NOMO-1 treated with DMSO at 0.1 percent for 48 hours (cell line): ENCODE data around the gene MON2.
"Not testable (repeated sequence)": the region's sequence is repeated elsewhere in the genome, so short reads cannot be mapped to it uniquely, and the experiment has no call there.

ENCODE experiments used
- DNase-seq: peaks from one replicate; lab custom pipeline; 2025; ENCODE audit not compliant: unreplicated experiment; lab: John Stamatoyannopoulos, UW

The MON2 gene

GRCh38 chr12:62542814-62543213 lies 76.2 kb downstream of the MON2 start:
- no peak for DNase-seq

- no peak for DNase-seq
Measured at GRCh38 chr12:62543324-62543723, 76.7 kb downstream of the MON2 start.

GRCh38 chr12:62543741-62544140 lies 77.1 kb downstream of the MON2 start:
- no peak for DNase-seq

GRCh38 chr12:62552906-62553556 lies 86.4 kb downstream of the MON2 start:
- no peak for DNase-seq

- not testable (repeated sequence) for DNase-seq
Measured at GRCh38 chr12:62559366-62559765, 92.7 kb downstream of the MON2 start.

- DNase-seq, result no peak
Measured at GRCh38 chr12:62562846-62563245, 96.2 kb downstream of the MON2 start.

- no peak for DNase-seq
Measured at GRCh38 chr12:62575036-62575435, 108.4 kb downstream of the MON2 start.

GRCh38 chr12:62576503-62576902 lies 109.9 kb downstream of the MON2 start:
- DNase-seq, result no peak

- no peak for DNase-seq
Measured at GRCh38 chr12:62578726-62579125, 112.1 kb downstream of the MON2 start.

- DNase-seq, result peak; percentile 50
Measured at GRCh38 chr12:62581288-62582064, 114.8 kb downstream of the MON2 start.

GRCh38 chr12:62582065-62582366 lies 115.4 kb downstream of the MON2 start:
- DNase-seq, result no peak

GRCh38 chr12:62584619-62585018 lies 118.0 kb downstream of the MON2 start:
- no peak for DNase-seq

GRCh38 chr12:62586850-62587249 lies 120.2 kb downstream of the MON2 start:
- DNase-seq, result no peak

- no peak for DNase-seq
Measured at GRCh38 chr12:62588916-62589315, 122.3 kb downstream of the MON2 start.

- DNase-seq, result no peak
Measured at GRCh38 chr12:62597253-62597652, 130.6 kb downstream of the MON2 start.

GRCh38 chr12:62598846-62599245 lies 132.2 kb downstream of the MON2 start:
- DNase-seq, result no peak

- no peak for DNase-seq
Measured at GRCh38 chr12:62599854-62600437, 133.3 kb downstream of the MON2 start.

- no peak for DNase-seq
Measured at GRCh38 chr12:62601765-62602164, 135.1 kb downstream of the MON2 start.

GRCh38 chr12:62602255-62603060 lies 135.8 kb downstream of the MON2 start:
- peak; percentile 87 for DNase-seq

GRCh38 chr12:62603061-62603810 lies 136.6 kb downstream of the MON2 start:
- DNase-seq, result peak; percentile 83

GRCh38 chr12:62603811-62604098 lies 137.1 kb downstream of the MON2 start:
- no peak for DNase-seq
